Tibial artery (tissue), 4 donors: Measurements from ENCODE around the gene CARMIL1.

Experiments used
- DNase-seq, 2 donors: peaks; one replicate each; pipeline ENCODE4 v3.0.0-alpha.2; 2019
- H3K27ac ChIP-seq, 2 donors: fragments of 200-600 bp; sonication (generic) in 1 of 2; 1 replicate in 1 of 2; 2 replicates in 1 of 2; pipeline ENCODE4 v1.5.1; 2018 to 2019; ENCODE audit warnings: mild to moderate bottlenecking in 1 of 2
- H3K27me3 ChIP-seq, 2 donors: fragments of 200-600 bp; sonication (generic) in 1 of 2; one replicate each; pipeline versions ENCODE4 v1.5.1 to v1.6.0; 2016 to 2019
- H3K36me3 ChIP-seq, 3 donors: fragments of 200-600 bp; sonication (generic) in 2 of 3; one replicate each; pipeline ENCODE4 v1.5.1; 2016 to 2019; ENCODE audit warnings: mild to moderate bottlenecking in 2 of 3
- H3K4me1 ChIP-seq, 4 donors: fragments of 200-600 bp; sonication (generic) in 2 of 4; 1 replicate in 3 of 4; 2 replicates in 1 of 4; pipeline ENCODE4 v1.5.1; 2016 to 2019
- H3K4me3 ChIP-seq, 2 donors: fragments of 200-600 bp; sonication (generic) in 1 of 2; 1 replicate in 1 of 2; 2 replicates in 1 of 2; pipeline ENCODE4 v1.5.1; 2018 to 2019; ENCODE audit warnings: mild to moderate bottlenecking in 2 of 2
- H3K9me3 ChIP-seq, 3 donors: fragments of 200-600 bp; sonication (generic) in 1 of 3; one replicate each; pipeline ENCODE4 v1.5.1; 2016 to 2019
- CTCF ChIP-seq, 2 experiments: fragments of 200-600 bp in 1 of 2; fragments of 450-650 bp in 1 of 2; IDR thresholded peaks; one replicate each; pipeline ENCODE4 v1.5.1; 2017 to 2019; ENCODE audit warnings: antibody characterized with exemption in 2 of 2, mild to moderate bottlenecking in 1 of 2, moderate library complexity in 1 of 2
- intact Hi-C: fragments of 100-400 bp; cut with DNase I; formaldehyde crosslinking; loops from one replicate; pipeline ENCODE4 v1.15.0; 2023; ENCODE audit warnings: low total_unique reads

Gene CARMIL1

GRCh38 chr6:25511376-25511775 is 232.2 kb downstream of the CARMIL1 start:
- DNase-seq, result no peak
- intact Hi-C loops, result loop anchor here (10.0 kb wide), 1 partner anchor 93 kb away; no protein-coding TSS in a partner anchor
- no peak overlapping the region for H3K27ac ChIP-seq
- no peak overlapping the region for H3K4me3 ChIP-seq
- no peaks in the 10 kb centered on the region for H3K4me1 ChIP-seq
- no peak for TF ChIP-seq CTCF (IDR thresholded peaks at IDR 0.05)
- peaks cover 17 to 29% (median 27%) of the 10 kb centered on the region in 3 donors for H3K36me3 ChIP-seq
- no peaks in the 10 kb centered on the region for H3K27me3 ChIP-seq
- no peaks in the 10 kb centered on the region for H3K9me3 ChIP-seq

- no peak for DNase-seq
- H3K4me1 ChIP-seq, result no peaks in the 10 kb centered on the region
- no peaks in the 10 kb centered on the region for H3K27me3 ChIP-seq
- H3K9me3 ChIP-seq, result no peaks in the 10 kb centered on the region
- intact Hi-C loops, result loop anchor here (10.0 kb wide), 1 partner anchor 92 kb away; no protein-coding TSS in a partner anchor
- no peak overlapping the region for H3K27ac ChIP-seq
- TF ChIP-seq CTCF (IDR thresholded peaks at IDR 0.05), result no peak
- peaks cover 29 to 38% (median 32%) of the 10 kb centered on the region in 3 donors for H3K36me3 ChIP-seq
- H3K4me3 ChIP-seq, result no peak overlapping the region
Observed at GRCh38 chr6:25512560-25512959, 233.4 kb downstream of the CARMIL1 start.

- intact Hi-C loops, result loop anchor here (10.0 kb wide), 1 partner anchor 85 kb away; no protein-coding TSS in a partner anchor
- Histone ChIP-seq H3K4me3 (no peak overlapping the region), H3K27me3 (no peaks in the 10 kb centered on the region), H3K4me1 (no peaks in the 10 kb centered on the region), H3K9me3 (no peaks in the 10 kb centered on the region), H3K27ac (no peak overlapping the region), H3K36me3 (peaks cover 69 to 85% (median 71%) of the 10 kb centered on the region in 3 donors)
- TF ChIP-seq CTCF (IDR thresholded peaks at IDR 0.05), result no peak
- DNase-seq, result no peak
Observed at GRCh38 chr6:25519856-25520255, 240.7 kb downstream of the CARMIL1 start.

GRCh38 chr6:25524542-25524941 is 245.4 kb downstream of the CARMIL1 start:
- Histone ChIP-seq H3K36me3 (peaks cover 42 to 71% (median 57%) of the 10 kb centered on the region in 3 donors), H3K4me1 (no peaks in the 10 kb centered on the region), H3K4me3 (no peak overlapping the region), H3K9me3 (no peaks in the 10 kb centered on the region), H3K27me3 (no peaks in the 10 kb centered on the region), H3K27ac (no peak overlapping the region)
- intact Hi-C loops, result no loop called here
- TF ChIP-seq CTCF (IDR thresholded peaks at IDR 0.05), result no peak
- no peak for DNase-seq

GRCh38 chr6:25525078-25525477 is 245.9 kb downstream of the CARMIL1 start:
- H3K9me3 ChIP-seq, result no peaks in the 10 kb centered on the region
- H3K36me3 ChIP-seq, result peaks cover 39 to 67% (median 52%) of the 10 kb centered on the region in 3 donors
- intact Hi-C loops, result no loop called here
- no peak for TF ChIP-seq CTCF (IDR thresholded peaks at IDR 0.05)
- no peak overlapping the region for H3K4me3 ChIP-seq
- H3K27ac ChIP-seq, result no peak overlapping the region
- DNase-seq, result no peak
- H3K27me3 ChIP-seq, result no peaks in the 10 kb centered on the region
- no peaks in the 10 kb centered on the region for H3K4me1 ChIP-seq
